PC-9 (cell line): ENCODE results near the gene CA11. TPM values are rescaled to one million over a fixed set of nuclear protein-coding genes. Genes with fewer than 3 reads are reported as not detected.

ENCODE experiments used
- BruUV-seq: library from RNA; stranded (reverse); fragments of 400-500 nt; replicated peaks from 2 replicates; lab custom pipeline; 2021; lab: Mats Ljungman, UMichigan
- CTCF ChIA-PET: fragments of 300-600 bp; sonication (Branson Sonifier 250); formaldehyde crosslinking; loops from one replicate; lab custom pipeline; 2022; ENCODE audit warnings: antibody characterized with exemption; lab: Charles Lee
- POLR2A ChIA-PET: fragments of 300-600 bp; sonication (Branson Sonifier 250); formaldehyde crosslinking; loops from one replicate; lab custom pipeline; 2022; ENCODE audit warnings: antibody characterized with exemption; ENCODE audit not compliant: unreplicated experiment; lab: Charles Lee
- DNase-seq, 2 experiments: peaks; one replicate each; pipeline versions ENCODE4 v3.0.0 to v3.0.0-alpha.2; 2015 to 2022; ENCODE audit warnings: mixed read lengths in 1 of 2
- H2AFZ ChIP-seq: fragments of 200-600 bp; sonication (generic); 2 replicates; pipeline ENCODE4 v1.8.1; 2017; ENCODE audit warnings: antibody characterized with exemption
- H3F3A ChIP-seq: fragments of 200-600 bp; sonication (generic); 2 replicates; pipeline ENCODE4 v1.8.1; 2017; ENCODE audit warnings: antibody characterized with exemption, mild to moderate bottlenecking, low read depth; ENCODE audit not compliant: insufficient read depth
- H3K27ac ChIP-seq: fragments of 200-600 bp; sonication (generic); 2 replicates; pipeline ENCODE4 v1.6.1; 2016; ENCODE audit warnings: mixed run types
- H3K27me3 ChIP-seq: fragments of 200-600 bp; sonication (generic); 2 replicates; pipeline ENCODE4 v1.6.1; 2016; ENCODE audit warnings: low read depth, mixed run types; ENCODE audit not compliant: insufficient read depth
- H3K36me3 ChIP-seq: fragments of 200-600 bp; sonication (generic); 2 replicates; pipeline ENCODE4 v1.6.1; 2016; ENCODE audit warnings: low read depth, mixed run types
- H3K4me1 ChIP-seq: fragments of 200-600 bp; sonication (generic); replicated peaks from 2 replicates; pipeline ENCODE4 v1.6.1; 2016; ENCODE audit warnings: mixed run types; ENCODE audit not compliant: insufficient read depth
- H3K4me2 ChIP-seq: fragments of 200-600 bp; sonication (generic); 2 replicates; pipeline ENCODE4 v1.6.1; 2017; ENCODE audit warnings: mixed run types
- H3K4me3 ChIP-seq: fragments of 200-600 bp; sonication (generic); 2 replicates; pipeline ENCODE4 v1.6.1; 2016; ENCODE audit warnings: mixed run types
- H3K79me2 ChIP-seq: fragments of 200-600 bp; sonication (generic); 2 replicates; pipeline ENCODE4 v1.6.1; 2017; ENCODE audit warnings: low read depth, mixed run types
- H3K9me2 ChIP-seq: fragments of 200-600 bp; sonication (generic); 2 replicates; pipeline ENCODE4 v1.8.1; 2017; ENCODE audit warnings: mild to moderate bottlenecking; ENCODE audit not compliant: insufficient read depth
- H3K9me3 ChIP-seq: fragments of 200-600 bp; sonication (generic); 2 replicates; pipeline ENCODE4 v1.8.1; 2016; ENCODE audit warnings: low read depth; ENCODE audit not compliant: insufficient read depth
- H4K20me1 ChIP-seq: fragments of 200-600 bp; sonication (generic); 2 replicates; pipeline ENCODE4 v1.8.1; 2017; ENCODE audit not compliant: insufficient read depth
- EZH2 ChIP-seq: fragments of 200-600 bp; sonication (generic); IDR thresholded peaks from 2 replicates; pipeline ENCODE4 v1.8.0; 2017; ENCODE audit warnings: antibody characterized with exemption, low read depth
- intact Hi-C: fragments of 100-400 bp; cut with micrococcal nuclease; formaldehyde crosslinking; loops from one replicate; pipeline ENCODE4 v1.10.0; 2022; ENCODE audit not compliant: unreplicated experiment
- total RNA-seq: library from RNA; stranded (reverse); gene quantifications from 2 replicates; pipeline ENCODE4 v1.2.3, GENCODE V29; 2021
- TF ChIP-seq, protein P1 (sequence below): fragments of 200-600 bp; sonication (generic); conservative IDR thresholded peaks from 2 replicates; pipeline ENCODE4 v1.6.1; 2017; ENCODE audit warnings: mixed run types, antibody characterized with exemption, mild to moderate bottlenecking, moderate library complexity

The CA11 gene
- total RNA-seq, 1 experiment from 2014 or later, result 11.0 TPM

GRCh38 chr19:48669903-48670668, 24.1 kb upstream of the CA11 start:
- Histone ChIP-seq H3K27me3 (no peaks in the 10 kb centered on the region), H3F3A (0 out of 2 replicates have a peak, but pooled peaks cover 4% of the 10 kb centered on the region), H2AFZ (no peak overlapping the region), H3K4me2 (no peak overlapping the region), H3K79me2 (no peaks in the 10 kb centered on the region), H3K4me3 (no peak overlapping the region), H4K20me1 (no peaks in the 10 kb centered on the region), H3K36me3 (no peaks in the 10 kb centered on the region), H3K4me1 (no peaks in the 10 kb centered on the region), H3K27ac (no peak overlapping the region), H3K9me3 (no peaks in the 10 kb centered on the region), H3K9me2 (no peaks in the 10 kb centered on the region)
- BruUV-seq, result no TSS peak
- CTCF ChIA-PET, result no interaction called here
- no peak for TF ChIP-seq EZH2
- TF ChIP-seq, protein P1, sequence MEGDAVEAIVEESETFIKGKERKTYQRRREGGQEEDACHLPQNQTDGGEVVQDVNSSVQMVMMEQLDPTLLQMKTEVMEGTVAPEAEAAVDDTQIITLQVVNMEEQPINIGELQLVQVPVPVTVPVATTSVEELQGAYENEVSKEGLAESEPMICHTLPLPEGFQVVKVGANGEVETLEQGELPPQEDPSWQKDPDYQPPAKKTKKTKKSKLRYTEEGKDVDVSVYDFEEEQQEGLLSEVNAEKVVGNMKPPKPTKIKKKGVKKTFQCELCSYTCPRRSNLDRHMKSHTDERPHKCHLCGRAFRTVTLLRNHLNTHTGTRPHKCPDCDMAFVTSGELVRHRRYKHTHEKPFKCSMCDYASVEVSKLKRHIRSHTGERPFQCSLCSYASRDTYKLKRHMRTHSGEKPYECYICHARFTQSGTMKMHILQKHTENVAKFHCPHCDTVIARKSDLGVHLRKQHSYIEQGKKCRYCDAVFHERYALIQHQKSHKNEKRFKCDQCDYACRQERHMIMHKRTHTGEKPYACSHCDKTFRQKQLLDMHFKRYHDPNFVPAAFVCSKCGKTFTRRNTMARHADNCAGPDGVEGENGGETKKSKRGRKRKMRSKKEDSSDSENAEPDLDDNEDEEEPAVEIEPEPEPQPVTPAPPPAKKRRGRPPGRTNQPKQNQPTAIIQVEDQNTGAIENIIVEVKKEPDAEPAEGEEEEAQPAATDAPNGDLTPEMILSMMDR, result no peak
- POLR2A ChIA-PET, result no interaction called here
- no peak for DNase-seq
- intact Hi-C loops, result no loop called here

DNA sequence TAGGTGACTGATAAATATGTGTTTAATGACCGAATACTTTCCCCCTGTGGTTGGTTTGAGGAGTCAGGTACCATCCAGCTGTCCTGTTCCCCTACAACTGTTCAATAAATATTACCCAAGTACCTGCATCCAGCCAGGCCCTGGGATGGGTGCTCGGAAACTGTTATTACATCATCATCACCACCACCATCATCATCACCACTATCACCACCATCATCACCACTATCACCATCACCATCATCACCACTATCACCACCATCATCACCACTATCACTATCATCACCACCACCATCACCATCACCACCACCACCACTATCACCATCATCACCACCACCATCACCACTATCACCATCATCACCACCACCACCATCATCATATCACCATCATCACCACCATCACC, 22.8 kb upstream of the CA11 start:
- ChIA-PET CTCF (no interaction called here), POLR2A (no interaction called here)
- TF ChIP-seq, protein P1, result no peak
- TF ChIP-seq EZH2, result no peak
- BruUV-seq, result no TSS peak
- no peak for DNase-seq
- no peak overlapping the region for H3K4me2 ChIP-seq
- H3F3A ChIP-seq, result 0 out of 2 replicates have a peak, but pooled peaks cover 4% of the 10 kb centered on the region
- H4K20me1 ChIP-seq, result no peaks in the 10 kb centered on the region
- H3K27ac ChIP-seq, result no peak overlapping the region
- H3K79me2 ChIP-seq, result no peaks in the 10 kb centered on the region
- H2AFZ ChIP-seq, result no peak overlapping the region
- no peaks in the 10 kb centered on the region for H3K27me3 ChIP-seq
- no peak overlapping the region for H3K4me3 ChIP-seq
- H3K9me2 ChIP-seq, result no peaks in the 10 kb centered on the region
- H3K4me1 ChIP-seq, result no peaks in the 10 kb centered on the region
- H3K36me3 ChIP-seq, result no peaks in the 10 kb centered on the region
- intact Hi-C loops, result no loop called here
- H3K9me3 ChIP-seq, result no peaks in the 10 kb centered on the region

- Histone ChIP-seq H3K4me2 (no peak overlapping the region), H3K79me2 (no peaks in the 10 kb centered on the region), H3K9me3 (no peaks in the 10 kb centered on the region), H3K36me3 (no peaks in the 10 kb centered on the region), H3K4me1 (no peaks in the 10 kb centered on the region), H4K20me1 (no peaks in the 10 kb centered on the region), H3K4me3 (no peak overlapping the region), H3F3A (0 out of 2 replicates have a peak, but pooled peaks cover 4% of the 10 kb centered on the region), H3K27me3 (no peaks in the 10 kb centered on the region), H3K27ac (no peak overlapping the region), H2AFZ (no peak overlapping the region), H3K9me2 (no peaks in the 10 kb centered on the region)
- intact Hi-C loops, result no loop called here
- CTCF ChIA-PET, result no interaction called here
- POLR2A ChIA-PET, result no interaction called here
- DNase-seq, result no peak
- BruUV-seq, result no TSS peak
- TF ChIP-seq, protein P1, result no peak
Observed at GRCh38 chr19:48668332-48668731, 22.3 kb upstream of the CA11 start.
